ENCODE measurements around the gene TMCO4. TPM values are rescaled to one million over a fixed set of nuclear protein-coding genes. Genes with fewer than 3 reads are reported as not detected.
A peak's percentile ranks its signal among the peaks of the same experiment; 100 is the strongest.

The TMCO4 gene
- total RNA-seq, 1 experiment from 2014 or later: 13.2 TPM

GRCh38 chr1:19775831-19776230, 23.9 kb downstream of the TMCO4 start:
- no peak for DNase-seq (ENCODE audit: low read depth)

DNA sequence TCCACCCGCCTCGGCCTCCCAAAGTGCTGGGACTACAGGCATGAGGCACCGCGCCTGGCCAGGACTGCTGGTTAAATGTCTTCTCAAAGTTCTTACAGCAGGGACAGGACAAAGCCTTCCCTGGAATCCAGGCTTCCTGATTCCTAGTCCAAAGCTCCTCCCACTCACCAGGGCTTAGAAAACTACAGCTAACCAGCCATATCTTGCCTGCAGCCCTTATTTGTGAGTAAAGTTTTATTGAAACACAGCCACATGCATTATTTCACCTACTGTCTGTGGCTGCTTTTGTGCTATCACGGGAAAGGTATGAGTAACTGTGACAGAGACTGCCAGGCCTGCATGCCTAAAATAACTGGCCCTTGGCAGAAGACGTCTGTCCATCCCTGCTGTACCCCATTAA, 24.4 kb downstream of the TMCO4 start:
- no peak for DNase-seq (ENCODE audit: low read depth)

- no peak for DNase-seq (ENCODE audit: low read depth)
These were observed 25.4 kb downstream of the TMCO4 start for GRCh38 chr1:19774180-19774785.

GRCh38 chr1:19773485-19773884, 26.2 kb downstream of the TMCO4 start:
- no peak for DNase-seq (ENCODE audit: low read depth)

GRCh38 chr1:19772053-19772452, 27.7 kb downstream of the TMCO4 start:
- no peak for DNase-seq (ENCODE audit: low read depth)

GRCh38 chr1:19771350-19771749, 28.4 kb downstream of the TMCO4 start:
- no peak for DNase-seq (ENCODE audit: low read depth)

GRCh38 chr1:19770436-19771190, 29.1 kb downstream of the TMCO4 start:
- DNase-seq (ENCODE audit: low read depth): no peak

DNA sequence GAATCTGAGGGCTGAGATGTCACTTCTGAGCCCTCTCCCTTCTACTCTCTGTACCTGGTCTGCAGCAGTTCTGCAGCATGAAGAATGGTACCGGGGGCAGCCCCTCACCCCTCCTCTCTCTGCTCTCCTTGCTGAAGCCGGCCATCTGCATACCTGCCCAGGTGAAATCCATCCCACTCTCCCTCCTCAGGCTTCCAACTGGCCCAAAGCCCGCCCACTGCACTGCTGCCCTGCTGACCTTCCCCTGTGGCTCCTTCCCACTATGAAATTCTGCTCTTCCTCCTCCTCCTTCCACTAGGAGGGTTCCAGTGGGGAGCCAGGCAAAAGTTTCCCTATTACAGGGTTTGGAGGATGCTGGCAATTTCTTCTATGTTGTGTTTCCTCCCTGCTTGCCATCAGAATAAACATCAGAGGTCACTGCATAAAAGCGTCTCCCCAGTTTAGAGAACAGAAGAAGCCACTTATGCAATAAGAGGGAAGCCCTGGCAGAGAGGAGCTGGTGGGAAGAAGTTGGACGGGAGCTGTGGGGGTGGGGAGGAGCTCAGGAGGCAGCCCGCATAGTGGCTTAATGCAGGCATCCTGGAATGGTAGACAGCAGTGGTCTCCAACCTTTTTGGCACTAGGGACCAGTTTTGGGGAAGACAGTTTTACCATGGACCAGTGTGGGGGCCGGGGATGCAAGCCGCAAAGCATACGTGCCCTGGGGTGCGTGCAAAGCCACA, 30.3 kb downstream of the TMCO4 start:
- DNase-seq (ENCODE audit: low read depth): no peak

DNA sequence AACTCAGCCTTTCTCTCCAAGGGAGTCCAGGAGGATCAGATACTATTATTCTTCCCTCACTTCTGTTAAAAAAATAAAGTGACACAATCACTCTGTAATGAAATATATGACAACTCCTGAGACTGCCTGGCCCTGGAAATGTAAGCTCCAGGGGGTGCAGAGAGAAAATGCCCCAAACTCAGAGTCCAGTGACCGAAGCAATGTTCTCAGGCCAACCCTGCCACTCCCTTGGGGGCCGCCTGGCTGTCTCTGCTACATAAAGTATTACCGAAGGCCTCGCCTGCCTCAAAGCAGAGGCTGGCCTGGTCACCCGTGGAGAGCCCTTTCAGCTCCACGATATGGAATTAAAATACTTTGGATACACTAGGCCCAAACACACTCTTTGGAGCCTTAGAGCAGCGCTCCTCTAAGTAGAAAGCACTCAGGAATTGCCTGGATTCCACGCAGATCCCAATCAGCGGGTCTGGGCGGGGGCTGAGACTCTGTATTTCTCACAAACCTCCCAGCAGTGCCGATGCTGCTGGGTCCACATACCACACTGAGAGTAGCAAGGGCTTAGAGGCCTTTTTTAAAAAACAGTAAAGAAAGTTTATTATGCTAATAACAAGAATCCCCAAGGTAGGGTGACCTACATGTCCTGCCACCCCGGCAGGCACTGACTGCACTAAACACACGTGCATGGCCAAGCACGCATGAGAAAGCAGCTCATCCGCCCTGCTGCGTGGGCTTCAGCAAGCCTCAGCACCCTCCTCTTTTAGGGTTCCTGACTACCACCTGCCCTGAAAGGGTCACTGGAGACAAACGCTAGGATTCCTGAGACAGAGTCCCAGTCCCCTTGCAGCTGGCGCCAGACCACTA, 31.1 kb downstream of the TMCO4 start:
- DNase-seq (ENCODE audit: low read depth): no peak

GRCh38 chr1:19765623-19766022, 34.1 kb downstream of the TMCO4 start:
- peak; percentile 95 for DNase-seq (ENCODE audit: low read depth)

- DNase-seq (ENCODE audit: low read depth): no peak
These were observed 34.9 kb downstream of the TMCO4 start for GRCh38 chr1:19764848-19765247.

- peak; percentile 22 for DNase-seq (ENCODE audit: low read depth)
These were observed 37.4 kb downstream of the TMCO4 start for GRCh38 chr1:19762175-19762779.

DNA sequence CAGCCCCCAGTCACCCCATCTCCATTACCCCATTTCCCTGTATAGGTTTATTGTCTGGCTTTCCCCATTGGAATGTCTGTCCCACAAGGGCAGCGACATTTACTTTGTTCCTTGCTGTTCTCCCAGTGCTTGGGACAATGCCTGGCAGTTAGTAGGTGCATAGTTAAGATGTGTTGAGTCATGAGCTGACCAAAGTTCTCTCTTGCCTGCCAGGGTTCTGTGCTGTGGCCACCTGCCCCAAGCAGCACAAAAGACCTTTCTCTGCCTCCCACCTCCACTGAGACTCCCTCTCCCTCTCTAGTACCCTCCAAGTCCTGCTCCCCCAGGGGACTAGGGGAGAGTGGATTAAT, 40.0 kb downstream of the TMCO4 start:
- peak; percentile 56 for DNase-seq (ENCODE audit: low read depth)

- peak; percentile 88 for DNase-seq (ENCODE audit: low read depth)
These were observed 41.4 kb downstream of the TMCO4 start for GRCh38 chr1:19758227-19758830.

GRCh38 chr1:19757641-19758040, 42.1 kb downstream of the TMCO4 start:
- no peak for DNase-seq (ENCODE audit: low read depth)

DNA sequence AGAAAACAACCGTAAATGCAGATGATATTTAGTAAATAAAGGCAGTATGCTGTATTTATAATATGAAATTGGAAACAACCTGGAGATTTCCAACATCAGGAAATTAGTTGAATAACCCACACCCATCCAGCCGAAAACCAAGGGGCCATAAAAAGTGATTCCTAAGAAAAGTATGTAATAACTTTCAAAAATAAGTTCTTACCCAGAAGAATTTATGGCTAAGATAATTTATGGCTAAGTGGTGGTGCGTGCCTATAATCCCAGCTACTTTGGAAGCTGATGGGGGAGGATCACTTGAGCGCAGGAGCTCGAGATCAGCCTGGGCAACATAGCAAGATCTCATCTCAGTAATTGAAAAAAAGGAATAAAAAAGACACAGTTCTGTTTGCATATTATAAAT, 43.2 kb downstream of the TMCO4 start:
- no peak for DNase-seq (ENCODE audit: low read depth)

DNA sequence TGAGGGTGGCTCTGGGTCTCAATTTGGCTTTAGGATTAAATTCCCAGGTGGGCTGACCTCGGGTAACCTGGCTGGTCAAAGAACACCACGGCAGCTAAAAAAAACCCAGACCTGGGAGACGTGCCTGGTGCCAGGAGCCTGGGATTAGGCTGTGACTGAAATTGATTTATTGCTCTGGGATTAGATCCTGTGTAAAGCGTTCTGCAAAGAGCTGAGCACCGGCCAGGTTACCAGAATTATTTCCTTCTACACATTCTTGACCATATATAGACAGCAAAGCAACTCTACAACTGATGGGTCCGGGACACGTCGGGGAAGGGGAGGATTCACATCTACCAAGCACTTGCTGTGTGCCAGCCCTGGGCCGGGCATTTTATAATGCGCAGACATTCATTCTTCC, 45.2 kb downstream of the TMCO4 start:
- DNase-seq (ENCODE audit: low read depth): no peak

DNA sequence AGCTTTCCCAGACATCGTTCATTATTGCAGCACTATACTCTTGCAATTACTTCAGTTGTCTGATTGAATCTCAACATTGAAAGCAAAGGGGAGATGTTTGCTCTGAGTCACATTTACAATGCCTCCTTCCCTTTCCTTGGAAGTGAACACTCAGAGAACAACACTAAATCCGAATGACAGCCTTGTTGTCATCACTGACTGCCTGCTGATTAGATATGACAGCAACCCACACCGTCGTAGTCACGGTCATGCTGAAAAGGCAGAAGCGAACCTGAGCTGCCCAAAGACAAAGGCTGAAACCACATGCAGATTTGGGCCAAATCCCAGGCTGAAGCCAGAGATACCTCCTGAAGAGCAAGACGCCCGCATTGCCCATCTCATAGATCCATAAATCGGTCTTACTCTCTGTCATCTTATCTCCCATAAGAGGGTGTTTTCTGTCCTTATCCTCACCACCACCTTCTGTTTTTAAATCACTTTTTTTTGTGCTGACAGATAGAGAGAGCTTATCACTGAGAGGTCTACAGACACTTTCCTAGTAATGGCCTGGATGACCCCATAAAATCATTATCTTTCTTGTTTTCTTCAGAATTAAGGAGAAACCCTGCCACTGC, 47.5 kb downstream of the TMCO4 start:
- no peak for DNase-seq (ENCODE audit: low read depth)

GRCh38 chr1:19750882-19751276, 48.8 kb downstream of the TMCO4 start:
- no peak for DNase-seq (ENCODE audit: low read depth)

GRCh38 chr1:19750101-19750881, 49.4 kb downstream of the TMCO4 start:
- DNase-seq (ENCODE audit: low read depth): peak; percentile 46

Data from RPMI7951 (cell line).